Liver (tissue), 9 donors: ENCODE results near the gene PCED1B. TPM values are rescaled to one million over a fixed set of nuclear protein-coding genes. Genes with fewer than 3 reads are reported as not detected.

ENCODE experiments used
- DNase-seq: peaks from one replicate; pipeline ENCODE4 v3.0.0-alpha.2; 2017; ENCODE audit warnings: low spot score
- H3K27ac ChIP-seq, 2 donors: one replicate each; pipeline ENCODE4 v1.7.0; 2013; ENCODE audit warnings: inconsistent platforms in 2 of 2, low read length in 2 of 2, control low read depth in 1 of 2, low read depth in 1 of 2, mild to moderate bottlenecking in 1 of 2
- H3K27me3 ChIP-seq, 4 donors: one replicate each; pipeline versions ENCODE4 v1.6.1 to v1.7.0; 2013; ENCODE audit warnings: low read length in 3 of 4, inconsistent platforms in 1 of 4, mild to moderate bottlenecking in 1 of 4, moderate library complexity in 1 of 4; ENCODE audit not compliant: control insufficient read depth in 4 of 4, insufficient read depth in 4 of 4
- H3K36me3 ChIP-seq, 4 donors: one replicate each; pipeline versions ENCODE4 v1.6.1 to v1.7.0; 2013; ENCODE audit warnings: low read length in 3 of 4, mild to moderate bottlenecking in 3 of 4, low read depth in 1 of 4, moderate library complexity in 1 of 4; ENCODE audit not compliant: control insufficient read depth in 4 of 4, insufficient read depth in 3 of 4
- H3K4me1 ChIP-seq, 4 donors: one replicate each; pipeline versions ENCODE4 v1.6.1 to v1.7.0; 2013; ENCODE audit warnings: low read length in 3 of 4, mild to moderate bottlenecking in 3 of 4, moderate library complexity in 1 of 4; ENCODE audit not compliant: control insufficient read depth in 4 of 4, insufficient read depth in 4 of 4
- H3K4me3 ChIP-seq, 3 donors: one replicate each; pipeline versions ENCODE4 v1.6.1 to v1.7.0; 2013; ENCODE audit warnings: low read length in 3 of 3, control low read depth in 1 of 3, low read depth in 1 of 3, mild to moderate bottlenecking in 1 of 3
- H3K9ac ChIP-seq, 2 donors: one replicate each; pipeline ENCODE4 v1.7.0; 2013; ENCODE audit warnings: low read length in 2 of 2, mild to moderate bottlenecking in 2 of 2, moderate library complexity in 2 of 2, control low read depth in 1 of 2, low read depth in 1 of 2
- H3K9me3 ChIP-seq, 4 donors: one replicate each; pipeline versions ENCODE4 v1.6.1 to v1.7.0; 2013; ENCODE audit warnings: low read length in 3 of 4; ENCODE audit not compliant: control insufficient read depth in 4 of 4
- CTCF ChIP-seq: fragments of 150-350 bp; IDR thresholded peaks from 2 replicates; pipeline ENCODE4 v1.5.1; 2017; ENCODE audit warnings: improper control_type of control experiment, low read depth, low read length; ENCODE audit not compliant: missing input control
- FOXA1 ChIP-seq: IDR thresholded peaks from 2 replicates; pipeline ENCODE4 v1.6.1; 2016; ENCODE audit warnings: antibody characterized with exemption
- GABPA ChIP-seq, 2 donors: IDR thresholded peaks in 1 of 2; conservative IDR thresholded peaks in 1 of 2; 2 replicates each; pipeline ENCODE4 v1.6.1; 2016; ENCODE audit warnings: antibody characterized with exemption in 2 of 2, mild to moderate bottlenecking in 1 of 2, moderate library complexity in 1 of 2
- HNF4G ChIP-seq: IDR thresholded peaks from 2 replicates; pipeline ENCODE4 v1.6.1; 2016; ENCODE audit warnings: antibody characterized with exemption
- JUND ChIP-seq, 2 donors: IDR thresholded peaks; 2 replicates each; pipeline ENCODE4 v1.6.1; 2016; ENCODE audit warnings: antibody characterized with exemption in 2 of 2
- NR2F2 ChIP-seq: IDR thresholded peaks from 2 replicates; pipeline ENCODE4 v1.6.1; 2016; ENCODE audit warnings: antibody characterized with exemption
- RAD21 ChIP-seq, 2 donors: IDR thresholded peaks; 2 replicates each; pipeline ENCODE4 v1.6.1; 2016; ENCODE audit warnings: antibody characterized with exemption in 2 of 2, mild to moderate bottlenecking in 2 of 2
- REST ChIP-seq: IDR thresholded peaks from 2 replicates; pipeline ENCODE4 v1.6.1; 2016; ENCODE audit warnings: antibody characterized with exemption, mild to moderate bottlenecking
- RXRA ChIP-seq, 2 donors: IDR thresholded peaks; 2 replicates each; pipeline ENCODE4 v1.6.1; 2017 to 2018; ENCODE audit warnings: antibody characterized with exemption in 2 of 2, mild to moderate bottlenecking in 1 of 2
- ZBTB33 ChIP-seq: IDR thresholded peaks from 2 replicates; pipeline ENCODE4 v1.6.1; 2016; ENCODE audit warnings: antibody characterized with exemption
- WGBS: extraction: QIAGEN DNeasy Blood & Tissue Kit; methylation state at CpG from one replicate; pipeline ENCODE4 v1.1.7; 2013; 5-methylcytosine and 5-hydroxymethylcytosine counted together
- polyA plus RNA-seq, 2 donors: library from polyadenylated mRNA; stranded (reverse) in 1 of 2; unstranded in 1 of 2; fragments of 200-250 nt in 1 of 2; fragments of >200 nt in 1 of 2; fragmentation: Nextera tagmentation in 1 of 2; extraction: Ambion mirVana in 1 of 2; gene quantifications; one replicate each; pipeline versions ENCODE4 v1.2.1 to v1.2.3, GENCODE V29; 2013 to 2015
- total RNA-seq, 2 donors: library from RNA; depleted of rRNA; stranded (reverse); fragments of >200 nt; gene quantifications; one replicate each; pipeline ENCODE4 v1.2.3, GENCODE V29; 2014
- TF ChIP-seq, protein P1 (sequence below): IDR thresholded peaks from 2 replicates; pipeline ENCODE4 v1.6.1; 2016; ENCODE audit warnings: antibody characterized with exemption
- donor health status: healthy.
- donor health status: healthy.
- donor health status: healthy.
- donor health status: healthy.
- donor health status: healthy.

PCED1B gene
- total and polyA plus RNA-seq, 4 donors = 0.51 to 1.8 (median 1.1) TPM

DNA sequence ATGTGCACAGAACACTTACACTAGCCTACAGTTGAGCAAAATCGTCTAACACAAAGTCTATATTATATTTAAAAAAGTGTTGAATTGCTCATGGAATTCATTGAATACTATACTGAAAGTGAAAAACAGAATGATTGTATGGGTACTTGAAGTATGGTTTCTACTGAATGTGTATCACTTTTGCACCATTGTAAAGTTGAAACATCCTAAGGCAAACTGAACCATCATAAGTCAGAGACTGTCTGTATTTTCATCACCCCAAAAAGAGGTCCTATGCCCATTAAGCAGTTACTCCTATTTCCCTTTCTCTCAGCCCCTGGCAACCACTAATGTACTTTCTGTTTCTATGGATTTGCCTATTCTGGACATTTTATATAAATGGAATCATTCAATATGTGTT is 4.8 kb downstream of the PCED1B start:
- no peak for DNase-seq
- no peaks in the 10 kb centered on the region for H3K9me3 ChIP-seq
- no peak for TF ChIP-seq CTCF
- TF ChIP-seq GABPA (IDR thresholded peaks at IDR 0.05 in 1 of 2, conservative IDR thresholded peaks at IDR 0.05 in 1 of 2) = no peak
- TF ChIP-seq HNF4G = no peak
- TF ChIP-seq, protein P1, sequence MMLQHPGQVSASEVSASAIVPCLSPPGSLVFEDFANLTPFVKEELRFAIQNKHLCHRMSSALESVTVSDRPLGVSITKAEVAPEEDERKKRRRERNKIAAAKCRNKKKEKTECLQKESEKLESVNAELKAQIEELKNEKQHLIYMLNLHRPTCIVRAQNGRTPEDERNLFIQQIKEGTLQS = no peak
- no peak for TF ChIP-seq NR2F2
- no peak for TF ChIP-seq ZBTB33
- TF ChIP-seq RXRA (IDR thresholded peaks at IDR 0.05) = no peak
- TF ChIP-seq JUND (IDR thresholded peaks at IDR 0.05) = no peak
- no peak for TF ChIP-seq FOXA1
- TF ChIP-seq RAD21 (IDR thresholded peaks at IDR 0.05) = no peak
- no peak overlapping the region for H3K4me3 ChIP-seq
- H3K9ac ChIP-seq = no peak overlapping the region
- no peak overlapping the region for H3K27ac ChIP-seq
- peaks cover 0 to 9% (median 2%) of the 10 kb centered on the region in 4 donors for H3K4me1 ChIP-seq
- WGBS = 89% methylated on average over 1 of the region's 1 CpG
- H3K27me3 ChIP-seq = no peaks in the 10 kb centered on the region
- no peaks in the 10 kb centered on the region for H3K36me3 ChIP-seq

GRCh38 chr12:47085815-47086252 is 6.4 kb downstream of the PCED1B start:
- Histone ChIP-seq H3K27ac (no peak overlapping the region), H3K4me1 (no peaks in the 10 kb centered on the region), H3K4me3 (no peak overlapping the region), H3K36me3 (no peaks in the 10 kb centered on the region), H3K9me3 (no peaks in the 10 kb centered on the region), H3K9ac (no peak overlapping the region), H3K27me3 (no peaks in the 10 kb centered on the region)
- no peak for DNase-seq
- TF ChIP-seq RXRA (IDR thresholded peaks at IDR 0.05) (peak in 1 of 2 donors; percentile 21), JUND (IDR thresholded peaks at IDR 0.05) (peak; percentile 52 to 60), REST (no peak)
- 62% methylated on average over 6 of the region's 6 CpGs for WGBS
